ENCODE data around the gene LRRC30.

DNA sequence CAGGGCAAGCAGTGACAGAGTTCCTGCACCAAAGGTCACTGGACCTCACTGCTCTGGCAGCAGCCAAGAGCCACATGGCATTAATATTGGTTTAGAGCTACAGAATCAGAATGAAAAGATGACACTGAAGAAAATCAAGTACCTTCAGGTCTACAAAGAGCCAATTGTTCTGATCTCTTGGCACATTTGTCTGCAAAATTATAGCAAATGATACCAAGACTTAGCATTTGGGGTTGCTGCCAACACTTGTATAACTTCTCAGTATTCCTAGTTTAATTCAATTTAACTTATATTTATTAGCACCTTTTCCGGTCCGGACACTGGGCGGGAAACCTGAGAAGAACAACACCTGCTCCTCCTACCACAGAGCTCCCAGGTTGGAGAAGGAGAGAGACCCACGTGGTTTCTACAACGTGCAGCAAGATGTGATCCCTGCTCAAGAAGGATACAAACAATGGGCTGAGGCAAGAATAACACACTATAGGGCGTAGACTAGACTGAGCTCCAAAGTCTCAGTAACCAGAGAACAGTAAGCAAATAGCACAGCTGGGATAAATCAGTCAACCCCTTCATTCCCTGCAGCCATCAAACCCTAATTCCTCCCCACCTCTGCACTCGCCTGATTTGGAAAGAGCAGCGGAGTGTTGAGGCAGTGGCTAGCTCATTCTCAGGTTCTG, 2.4 kb downstream of the LRRC30 start:
- TF ChIP-seq, protein P1, sequence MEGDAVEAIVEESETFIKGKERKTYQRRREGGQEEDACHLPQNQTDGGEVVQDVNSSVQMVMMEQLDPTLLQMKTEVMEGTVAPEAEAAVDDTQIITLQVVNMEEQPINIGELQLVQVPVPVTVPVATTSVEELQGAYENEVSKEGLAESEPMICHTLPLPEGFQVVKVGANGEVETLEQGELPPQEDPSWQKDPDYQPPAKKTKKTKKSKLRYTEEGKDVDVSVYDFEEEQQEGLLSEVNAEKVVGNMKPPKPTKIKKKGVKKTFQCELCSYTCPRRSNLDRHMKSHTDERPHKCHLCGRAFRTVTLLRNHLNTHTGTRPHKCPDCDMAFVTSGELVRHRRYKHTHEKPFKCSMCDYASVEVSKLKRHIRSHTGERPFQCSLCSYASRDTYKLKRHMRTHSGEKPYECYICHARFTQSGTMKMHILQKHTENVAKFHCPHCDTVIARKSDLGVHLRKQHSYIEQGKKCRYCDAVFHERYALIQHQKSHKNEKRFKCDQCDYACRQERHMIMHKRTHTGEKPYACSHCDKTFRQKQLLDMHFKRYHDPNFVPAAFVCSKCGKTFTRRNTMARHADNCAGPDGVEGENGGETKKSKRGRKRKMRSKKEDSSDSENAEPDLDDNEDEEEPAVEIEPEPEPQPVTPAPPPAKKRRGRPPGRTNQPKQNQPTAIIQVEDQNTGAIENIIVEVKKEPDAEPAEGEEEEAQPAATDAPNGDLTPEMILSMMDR (IDR thresholded peaks at IDR 0.05): no peak
- TF ChIP-seq POLR2A (IDR thresholded peaks at IDR 0.05): no peak

Measured in uterus (tissue), 2 donors.